Measurements from ENCODE around the gene FAM9C.

The FAM9C gene

DNA sequence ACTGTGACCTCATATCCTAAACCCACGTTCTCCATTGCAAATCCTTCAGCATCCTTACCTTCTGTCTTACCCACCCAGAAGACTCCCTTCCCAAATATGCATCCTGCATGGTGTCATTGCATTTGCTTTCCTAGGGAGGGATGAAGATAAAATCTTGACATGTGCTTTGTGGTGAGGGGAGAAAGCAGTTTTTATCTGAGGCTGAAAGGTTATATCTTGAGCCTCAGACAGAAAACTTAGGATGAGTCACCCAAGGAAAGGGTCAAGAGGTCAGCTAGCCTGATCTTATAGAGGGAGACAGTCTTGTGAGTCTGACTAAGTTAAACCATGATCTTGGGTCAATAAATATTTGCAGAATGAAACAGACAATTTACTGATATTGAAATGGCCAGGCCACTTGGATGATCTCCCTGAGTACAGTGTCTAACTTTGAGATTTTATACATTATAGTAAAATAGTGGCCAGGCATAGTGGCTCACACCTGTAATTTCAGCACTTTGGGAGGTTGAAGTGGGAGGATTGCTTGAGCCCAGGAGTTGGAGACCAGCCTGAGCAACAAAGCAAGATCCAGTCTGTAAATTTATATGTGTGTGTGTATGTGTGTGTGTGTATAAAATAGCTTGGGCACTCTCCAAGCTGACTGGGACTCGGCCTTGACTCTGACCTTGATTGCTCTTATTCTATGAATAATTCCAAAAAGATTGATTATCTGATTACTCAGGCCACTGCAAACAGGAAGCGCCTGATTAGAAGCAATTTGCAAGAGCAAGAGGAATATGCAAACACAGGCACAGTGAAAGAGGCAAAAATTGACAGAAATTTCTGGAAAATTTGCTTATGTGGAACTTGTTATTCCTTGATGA, 15.4 kb upstream of the FAM9C start:
- TF ChIP-seq CTCF (IDR thresholded peaks at IDR 0.05; ENCODE audit: insufficient read depth, missing control alignments): no peak
- FAIRE-seq (no peak), DNase-seq (ENCODE audit: insufficient read length, low spot score) (no peak)

DNA sequence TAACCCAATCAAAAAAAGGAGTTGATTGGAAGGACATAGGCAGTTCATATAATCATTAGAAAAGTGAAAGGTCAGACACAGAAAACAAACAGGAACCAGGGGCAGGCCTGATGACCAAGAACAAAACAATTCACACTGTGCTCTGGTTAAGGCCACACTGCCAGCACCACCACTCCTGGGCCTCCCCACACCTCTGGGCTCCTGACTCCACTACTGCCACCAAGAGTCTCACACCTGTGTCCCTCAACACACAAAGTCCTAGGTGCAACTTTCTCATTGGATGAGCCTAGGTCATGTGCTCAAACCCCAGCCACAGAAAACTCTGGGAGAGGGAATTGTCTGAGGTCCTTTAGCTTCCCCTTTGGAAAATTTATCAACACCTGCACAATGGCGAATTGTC, 11.1 kb upstream of the FAM9C start:
- no peak for FAIRE-seq

GRCh38 chrX:13053171-13053570, 8.8 kb upstream of the FAM9C start:
- FAIRE-seq (no peak), DNase-seq (ENCODE audit: insufficient read length, low spot score) (no peak)
- no peak for TF ChIP-seq CTCF (IDR thresholded peaks at IDR 0.05; ENCODE audit: insufficient read depth, missing control alignments)

More for the DNA sequence above, 11.1 kb upstream of the FAM9C start:
- no peak for TF ChIP-seq CTCF (IDR thresholded peaks at IDR 0.05; ENCODE audit: insufficient read depth, missing control alignments)
- DNase-seq (ENCODE audit: insufficient read length, low spot score): no peak

DNA sequence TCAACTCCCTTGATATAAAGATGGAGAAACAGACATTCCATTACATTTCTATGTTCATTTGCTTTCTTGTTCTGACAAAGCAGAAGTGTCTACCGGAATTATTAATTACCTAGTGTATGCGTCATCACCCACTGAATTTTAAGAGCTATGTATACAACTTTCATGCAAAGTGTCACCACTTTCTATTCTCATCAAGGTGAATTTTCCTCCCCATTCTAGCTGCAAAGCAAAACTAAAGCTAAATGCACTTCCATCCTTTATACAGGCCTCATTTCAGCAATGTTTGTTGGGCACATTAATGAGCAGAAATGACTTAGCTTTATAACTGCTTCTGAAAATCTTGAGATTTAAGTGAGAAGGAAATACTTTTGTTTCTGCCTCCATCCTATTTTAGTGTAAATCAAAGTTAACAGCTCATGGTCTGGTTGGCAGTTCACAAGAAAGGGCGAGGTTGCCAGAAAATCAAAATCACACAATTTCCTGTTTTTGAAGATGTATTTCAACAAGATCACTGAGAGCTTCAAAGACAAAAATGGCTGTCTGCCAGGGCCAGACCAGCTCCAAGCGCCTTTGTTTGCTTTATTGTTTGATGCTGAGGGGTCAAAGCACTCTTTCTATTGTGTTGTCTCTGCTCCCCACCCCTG, 7.2 kb upstream of the FAM9C start:
- FAIRE-seq: no peak
- no peak for DNase-seq (ENCODE audit: insufficient read length, low spot score)
- no peak for TF ChIP-seq CTCF (IDR thresholded peaks at IDR 0.05; ENCODE audit: insufficient read depth, missing control alignments)

DNA sequence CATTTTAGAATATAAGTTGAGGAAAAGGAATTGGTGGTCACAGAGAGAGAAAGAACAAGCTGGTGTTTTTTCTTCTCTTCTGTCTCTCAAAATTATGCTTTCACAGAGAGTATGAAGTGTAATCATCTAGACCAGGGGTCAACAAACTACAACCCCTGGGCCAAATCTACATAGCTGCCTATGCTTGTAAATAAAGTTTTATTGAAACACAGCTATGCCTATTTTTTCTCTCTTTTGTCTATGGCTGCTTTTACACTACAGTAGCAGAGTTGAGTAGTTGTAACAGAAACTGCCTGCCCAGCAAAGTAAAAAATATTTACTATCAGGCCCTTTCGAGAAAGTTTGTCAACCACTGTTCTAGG, 6.7 kb upstream of the FAM9C start:
- TF ChIP-seq CTCF (IDR thresholded peaks at IDR 0.05; ENCODE audit: insufficient read depth, missing control alignments): no peak
- FAIRE-seq (no peak), DNase-seq (ENCODE audit: insufficient read length, low spot score) (no peak)

GRCh38 chrX:13050151-13050550, 5.7 kb upstream of the FAM9C start:
- FAIRE-seq: no peak
- no peak for DNase-seq (ENCODE audit: insufficient read length, low spot score)
- no peak for TF ChIP-seq CTCF (IDR thresholded peaks at IDR 0.05; ENCODE audit: insufficient read depth, missing control alignments)

DNA sequence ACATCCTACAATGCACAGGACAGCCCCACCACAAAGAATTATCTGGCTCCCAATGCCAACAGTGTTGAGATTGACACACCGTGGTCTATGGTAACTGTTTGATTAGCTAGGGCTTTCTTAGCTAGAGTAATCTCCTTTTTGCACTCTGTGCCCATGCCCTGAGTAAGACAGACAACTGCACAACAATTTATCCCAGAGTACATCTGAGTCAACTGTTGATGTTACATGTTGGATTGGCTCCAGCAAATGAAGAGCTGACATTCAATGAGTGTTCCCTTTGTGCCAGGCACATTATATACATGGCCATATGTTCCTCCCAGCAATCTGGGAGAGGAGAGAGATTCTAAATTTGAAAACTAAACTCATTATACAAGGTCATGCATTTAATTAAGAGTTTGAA, 3.9 kb upstream of the FAM9C start:
- FAIRE-seq: no peak
- no peak for DNase-seq (ENCODE audit: insufficient read length, low spot score)
- TF ChIP-seq CTCF (IDR thresholded peaks at IDR 0.05; ENCODE audit: insufficient read depth, missing control alignments): no peak

Data from D721Med (cell line).